NCI-H1048 (cell line): Measurements from ENCODE around the gene ILK.

Experiments used
- DNase-seq: peaks from one replicate; lab custom pipeline; 2025; lab: John Stamatoyannopoulos, UW

The ILK gene

GRCh38 chr11:6658647-6659046 lies 55.1 kb downstream of the ILK start:
- DNase-seq, result no peak
